Activated naive CD8-positive, alpha-beta T cell treated with anti-CD3 and anti-CD28 coated beads for 36 hours (primary cell): Measurements from ENCODE around the gene HSPBP1. TPM values are rescaled to one million over a fixed set of nuclear protein-coding genes. Genes with fewer than 3 reads are reported as not detected.
A peak's percentile ranks its signal among the peaks of the same experiment; 100 is the strongest.

Experiments
- DNase-seq: peaks from one replicate; pipeline ENCODE4 v3.0.0; 2021
- H3K27ac Mint-ChIP-seq: one replicate; pipeline ENCODE4 v1.8.0; 2022; ENCODE audit warnings: mild to moderate bottlenecking, moderate library complexity, mixed read lengths
- H3K27me3 Mint-ChIP-seq: one replicate; pipeline ENCODE4 v1.8.0; 2022; ENCODE audit warnings: mild to moderate bottlenecking, mixed read lengths
- H3K36me3 Mint-ChIP-seq: one replicate; pipeline ENCODE4 v1.8.0; 2021; ENCODE audit warnings: mild to moderate bottlenecking, mixed read lengths
- H3K4me1 Mint-ChIP-seq: one replicate; pipeline ENCODE4 v1.8.0; 2021; ENCODE audit warnings: mixed read lengths
- H3K4me3 Mint-ChIP-seq: one replicate; pipeline ENCODE4 v1.8.0; 2022; ENCODE audit warnings: mild to moderate bottlenecking, moderate library complexity, mixed read lengths
- H3K9me3 Mint-ChIP-seq: one replicate; pipeline ENCODE4 v1.8.0; 2022; ENCODE audit warnings: mixed read lengths
- total RNA-seq, 2 experiments: library from RNA; stranded (reverse); gene quantifications; one replicate each; pipeline ENCODE4 v1.2.3, GENCODE V29; 2021

HSPBP1 gene
- total RNA-seq, 2 experiments from 2014 or later: 68.0 to 69.7 TPM

DNA sequence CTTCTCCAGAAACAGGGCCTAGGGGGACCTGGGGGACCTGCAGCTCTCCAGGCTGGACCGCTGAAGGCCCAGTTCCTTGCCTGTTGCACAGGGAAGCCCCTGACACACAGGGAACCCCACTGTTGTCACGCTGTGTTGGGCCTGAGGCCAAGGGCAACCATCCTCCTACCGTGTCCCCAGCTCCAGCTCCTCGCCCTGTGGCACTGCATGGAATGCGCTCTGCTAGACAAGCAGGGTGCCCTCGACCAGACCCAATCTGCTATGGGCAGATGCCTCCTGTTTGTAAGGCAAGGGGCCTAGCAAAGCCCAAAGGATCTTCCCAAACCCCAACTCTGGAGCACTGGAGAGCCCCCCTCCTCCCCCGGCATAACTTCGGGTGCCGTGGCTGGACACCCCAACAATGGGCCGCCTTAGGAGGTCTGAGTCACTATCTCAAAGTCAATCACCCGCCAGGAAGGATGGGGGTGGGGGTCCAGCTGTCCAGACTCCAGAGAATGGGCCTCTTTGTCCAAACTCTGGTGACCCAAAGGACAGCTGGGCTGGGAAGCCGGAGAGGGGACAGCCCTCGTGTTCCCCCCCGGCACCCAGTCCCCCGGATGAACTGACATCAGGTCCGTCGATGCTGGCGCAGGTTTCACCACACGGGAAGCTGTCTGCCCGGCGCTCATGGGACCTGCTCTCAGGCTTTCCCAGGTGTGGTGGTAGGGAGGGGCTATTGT is 7.6 kb upstream of the HSPBP1 start:
- H3K4me1 Mint-ChIP-seq: peaks cover 10% of the 10 kb centered on the region
- DNase-seq: no peak
- H3K27me3 Mint-ChIP-seq: peaks cover 4% of the 10 kb centered on the region
- H3K36me3 Mint-ChIP-seq: no peaks in the 10 kb centered on the region
- H3K4me3 Mint-ChIP-seq: no peak overlapping the region
- H3K9me3 Mint-ChIP-seq: no peaks in the 10 kb centered on the region
- H3K27ac Mint-ChIP-seq: no peak overlapping the region

DNA sequence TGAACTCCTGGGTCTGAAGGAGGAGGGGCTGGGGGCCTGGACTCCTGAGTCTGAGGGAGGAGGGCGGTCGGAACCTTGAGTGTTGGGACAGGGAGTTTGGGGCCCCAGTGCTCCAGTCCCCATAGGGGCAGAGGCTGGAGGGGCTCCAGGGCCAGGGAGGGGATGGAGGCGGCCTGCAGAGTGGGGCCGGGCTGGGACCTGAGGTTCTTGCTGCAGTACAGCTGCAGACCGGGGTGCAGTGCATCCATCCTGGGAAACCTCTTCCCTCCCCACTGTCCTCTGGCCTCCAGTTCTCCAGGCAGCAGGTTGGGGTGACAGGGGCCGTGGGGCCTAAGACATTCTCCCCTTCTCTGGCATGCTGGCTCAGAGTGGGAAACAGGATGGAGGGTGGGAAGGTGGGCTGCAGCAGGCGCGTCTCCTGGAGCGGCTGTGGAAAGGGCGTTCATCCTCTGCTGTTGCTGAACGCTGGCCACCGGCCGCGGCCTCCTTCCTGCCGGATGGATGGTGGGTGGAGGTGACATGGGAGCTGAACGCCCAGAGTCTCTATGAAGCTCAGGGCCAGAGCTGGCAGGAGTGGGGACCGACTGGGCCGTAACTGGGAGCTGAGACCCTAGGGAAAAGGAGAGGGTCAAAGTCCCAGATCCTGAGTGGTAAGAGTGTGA is 5.5 kb upstream of the HSPBP1 start:
- no peak for DNase-seq
- Mint-ChIP-seq H3K36me3 (no peaks in the 10 kb centered on the region), H3K4me1 (peaks cover 15% of the 10 kb centered on the region), H3K27me3 (peaks cover 4% of the 10 kb centered on the region), H3K4me3 (peak overlapping the region; percentile 10), H3K9me3 (no peaks in the 10 kb centered on the region), H3K27ac (peak overlapping the region; percentile 25)

DNA sequence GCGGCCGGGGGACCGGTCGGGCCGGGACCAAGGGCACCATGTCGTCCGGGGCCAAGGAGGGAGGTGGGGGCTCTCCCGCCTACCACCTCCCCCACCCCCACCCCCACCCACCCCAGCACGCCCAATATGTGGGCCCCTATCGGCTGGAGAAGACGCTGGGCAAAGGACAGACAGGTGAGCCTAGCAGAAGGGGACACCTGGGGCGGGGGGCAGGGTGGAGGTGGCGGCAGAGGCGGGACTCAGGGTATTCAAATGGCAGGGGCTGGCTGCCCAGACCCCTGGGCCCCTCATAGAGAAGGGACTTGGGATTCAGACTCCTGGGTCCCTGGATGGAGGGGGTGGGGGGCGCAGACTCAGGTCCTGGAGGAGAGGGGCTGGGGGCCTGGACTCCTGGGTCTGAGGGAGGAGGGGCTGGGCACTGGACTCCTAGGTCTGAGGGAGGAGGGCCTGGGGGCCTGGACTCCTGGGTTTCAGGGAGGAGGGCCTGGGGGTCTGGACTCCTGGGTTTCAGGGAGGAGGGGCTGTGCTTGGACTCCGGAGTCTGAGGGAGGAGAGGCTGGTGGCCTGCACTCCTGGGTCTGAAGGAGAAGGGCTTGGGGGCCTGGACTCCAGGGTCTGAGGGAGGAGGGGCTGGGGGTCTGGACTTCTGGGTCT is 4.6 kb upstream of the HSPBP1 start:
- peak overlapping the region; percentile 10 for H3K4me3 Mint-ChIP-seq
- no peaks in the 10 kb centered on the region for H3K9me3 Mint-ChIP-seq
- peaks cover 17% of the 10 kb centered on the region for H3K4me1 Mint-ChIP-seq
- DNase-seq: no peak
- peaks cover 4% of the 10 kb centered on the region for H3K36me3 Mint-ChIP-seq
- peaks cover 4% of the 10 kb centered on the region for H3K27me3 Mint-ChIP-seq
- H3K27ac Mint-ChIP-seq: peak overlapping the region; percentile 25

DNA sequence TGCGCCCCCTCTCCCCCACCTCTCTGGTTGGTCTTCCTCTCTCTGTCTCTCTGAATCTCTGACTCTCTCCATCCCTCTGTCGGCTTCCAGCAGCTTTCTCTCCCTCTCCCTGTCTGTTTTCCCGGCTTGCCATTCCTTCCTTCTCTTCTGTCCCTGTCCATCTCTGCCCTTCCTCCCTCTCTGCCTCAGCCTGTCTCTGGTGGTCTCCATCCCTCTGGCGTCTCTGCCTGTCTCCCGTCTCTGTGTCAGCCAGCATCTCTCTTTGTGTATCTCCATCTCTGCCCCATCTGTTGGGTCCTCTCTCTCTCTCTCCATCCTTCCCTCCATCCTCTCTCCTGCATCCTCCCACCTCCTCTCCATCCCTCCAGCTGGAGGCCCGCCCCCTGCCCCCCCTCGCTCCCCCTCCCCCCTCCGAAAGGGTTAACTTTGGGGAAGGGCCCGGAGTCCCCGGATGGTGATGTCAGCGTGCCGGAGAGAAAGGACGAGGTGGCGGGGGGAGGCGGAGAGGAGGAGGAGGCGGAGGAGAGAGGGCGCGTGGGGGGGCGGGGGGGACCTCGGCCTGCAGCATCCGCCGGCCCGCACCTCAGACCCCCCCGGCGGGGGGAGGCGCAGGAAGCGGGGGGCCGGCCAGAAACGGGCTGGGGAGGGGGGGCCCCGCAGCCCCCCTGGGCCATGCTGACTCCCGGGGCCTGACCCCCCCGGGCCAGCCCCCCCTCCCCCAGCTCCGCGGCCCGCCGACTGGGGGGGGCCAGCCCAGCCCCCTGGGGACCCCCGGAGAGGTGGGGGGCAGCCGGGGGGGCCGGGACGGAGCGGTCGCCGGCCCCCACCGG is 3.9 kb upstream of the HSPBP1 start, which contains the start of gene BRSK1:
TSS of gene BRSK1 (plus strand) at position 450 of the 830 bp plus-strand sequence. CDS start 446 bp downstream, outside the sequence.
- Mint-ChIP-seq H3K27ac (peak within 1 kb of the TSS; percentile 50), H3K4me1 (peaks cover 19% of the 10 kb centered on the region), H3K36me3 (peaks cover 4% of the 10 kb centered on the region), H3K4me3 (peak within 1 kb of the TSS; percentile 62), H3K9me3 (no peaks in the 10 kb centered on the region), H3K27me3 (peaks cover 4% of the 10 kb centered on the region)
- DNase-seq: peak; percentile 36

DNA sequence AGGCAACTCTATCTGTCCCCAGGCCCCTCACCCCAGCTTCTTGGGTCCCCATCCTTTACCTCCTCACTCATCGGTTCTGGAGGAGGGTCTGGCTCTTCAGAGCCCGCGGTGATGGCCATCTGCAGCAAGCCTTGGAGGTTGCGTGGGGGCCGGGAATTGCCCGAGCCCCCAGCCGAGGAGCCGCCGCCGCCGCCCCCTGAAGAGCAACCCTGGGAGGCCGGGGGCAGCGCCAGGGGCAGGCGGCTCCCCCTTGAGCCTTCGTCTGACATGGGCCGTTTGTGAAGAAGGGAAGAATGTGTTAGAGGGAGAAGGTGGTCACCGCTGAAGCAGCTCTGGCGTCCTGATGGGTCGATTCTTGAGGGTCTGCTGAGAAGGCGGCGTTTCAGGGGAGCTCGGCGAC is 570 bp downstream of the HSPBP1 start:
- Mint-ChIP-seq H3K4me1 (peaks cover 28% of the 10 kb centered on the region), H3K27ac (peak overlapping the region; percentile 98), H3K27me3 (peaks cover 4% of the 10 kb centered on the region), H3K4me3 (peak overlapping the region; percentile 99), H3K36me3 (peaks cover 11% of the 10 kb centered on the region), H3K9me3 (no peaks in the 10 kb centered on the region)
- DNase-seq: no peak

DNA sequence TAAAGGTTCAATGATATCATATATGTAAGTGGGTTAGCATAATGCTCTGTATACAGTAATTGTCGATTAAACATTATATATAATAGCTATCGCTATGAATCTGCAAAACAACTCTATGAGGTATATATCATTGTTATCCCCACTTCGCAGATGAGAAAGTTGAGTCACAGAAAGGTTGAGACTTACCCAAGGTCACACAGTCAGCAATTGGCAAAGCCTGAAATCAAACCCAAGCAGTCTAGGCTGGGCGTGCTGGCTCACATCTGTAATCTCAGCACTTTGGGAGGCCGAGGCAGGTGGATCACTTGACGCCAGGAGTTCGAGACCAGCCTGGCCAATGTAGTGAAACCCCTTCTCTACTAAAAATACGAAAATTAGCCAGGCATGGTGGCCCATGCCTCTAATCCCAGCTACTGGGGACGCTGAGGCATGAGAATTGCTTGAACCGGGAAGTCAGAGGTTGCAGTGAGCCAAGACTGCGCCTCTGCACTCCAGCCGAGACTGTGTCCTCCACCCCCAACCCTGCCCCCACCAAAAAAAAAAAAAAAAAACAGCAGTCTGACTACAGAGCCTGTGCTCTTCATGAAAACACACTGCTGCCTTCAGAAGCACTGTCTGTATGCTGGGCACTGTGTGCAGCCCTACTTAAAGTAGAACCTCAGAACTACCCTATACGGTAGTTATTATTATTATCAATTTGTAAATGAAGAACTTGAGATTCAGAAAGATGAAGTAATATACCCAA is 1.3 kb downstream of the HSPBP1 start:
- Mint-ChIP-seq H3K4me3 (peak overlapping the region; percentile 99), H3K36me3 (peaks cover 13% of the 10 kb centered on the region), H3K27ac (no peak overlapping the region), H3K9me3 (no peaks in the 10 kb centered on the region), H3K27me3 (peaks cover 2% of the 10 kb centered on the region), H3K4me1 (peaks cover 28% of the 10 kb centered on the region)
- DNase-seq: no peak

DNA sequence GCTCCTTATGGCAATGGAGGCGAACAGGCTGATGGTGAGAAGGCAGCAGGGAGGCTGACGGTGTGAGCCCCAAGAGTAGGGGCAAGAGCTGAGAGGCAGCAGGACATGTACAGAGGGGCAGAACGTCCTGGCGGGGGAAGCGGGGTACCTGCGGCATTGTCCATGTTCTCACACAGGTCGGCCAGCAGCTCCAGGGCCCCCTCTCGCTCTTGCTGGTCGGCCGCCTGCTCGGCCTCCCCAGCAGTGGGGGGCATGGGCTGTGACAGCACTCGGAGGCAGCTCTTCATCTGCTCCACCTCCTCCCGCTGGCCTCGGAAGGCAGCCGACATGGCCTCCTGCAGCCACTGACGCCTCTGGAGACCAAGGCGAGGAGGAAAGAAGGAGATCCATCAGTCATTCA is 2.4 kb downstream of the HSPBP1 start:
- Mint-ChIP-seq H3K9me3 (no peaks in the 10 kb centered on the region), H3K36me3 (peaks cover 18% of the 10 kb centered on the region), H3K4me3 (no peak overlapping the region), H3K27me3 (no peaks in the 10 kb centered on the region), H3K27ac (no peak overlapping the region), H3K4me1 (peaks cover 24% of the 10 kb centered on the region)
- DNase-seq: no peak

DNA sequence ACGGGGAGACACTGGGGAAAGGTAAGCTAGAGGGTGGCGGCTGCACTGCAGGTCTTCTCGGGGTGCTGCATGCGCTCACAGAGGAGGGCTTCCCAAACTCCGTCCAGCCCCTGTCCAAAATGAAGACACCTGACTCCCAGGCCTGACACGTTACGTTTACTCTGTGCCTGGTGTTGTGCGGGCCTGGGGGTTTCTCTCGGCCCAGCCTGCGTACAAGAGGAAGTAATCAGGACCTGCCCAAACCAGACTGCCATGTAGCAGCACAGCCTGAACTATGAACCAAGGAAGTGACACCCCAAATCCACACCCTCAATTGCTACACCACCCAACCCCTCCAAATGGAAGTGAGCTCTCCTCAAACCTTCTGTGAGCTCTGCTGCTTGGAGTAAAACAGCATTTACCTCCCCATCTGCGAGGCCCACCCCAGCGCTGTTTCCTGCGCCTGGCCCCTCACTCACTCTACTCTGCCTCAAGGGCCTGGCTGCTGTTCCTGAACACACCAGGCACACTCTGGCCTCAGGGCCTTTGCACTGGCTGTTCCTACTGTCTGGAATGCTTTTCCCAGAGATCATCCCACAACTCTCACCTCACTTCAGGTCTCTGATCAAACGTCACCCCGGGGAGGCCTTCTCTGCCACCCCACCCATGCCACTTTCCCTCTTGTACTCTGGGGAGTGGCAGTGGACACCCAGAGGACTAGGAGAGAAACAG is 3.0 kb downstream of the HSPBP1 start:
- H3K36me3 Mint-ChIP-seq: peaks cover 24% of the 10 kb centered on the region
- no peak overlapping the region for H3K27ac Mint-ChIP-seq
- H3K27me3 Mint-ChIP-seq: no peaks in the 10 kb centered on the region
- no peak overlapping the region for H3K4me3 Mint-ChIP-seq
- no peak for DNase-seq
- peaks cover 24% of the 10 kb centered on the region for H3K4me1 Mint-ChIP-seq
- no peaks in the 10 kb centered on the region for H3K9me3 Mint-ChIP-seq

DNA sequence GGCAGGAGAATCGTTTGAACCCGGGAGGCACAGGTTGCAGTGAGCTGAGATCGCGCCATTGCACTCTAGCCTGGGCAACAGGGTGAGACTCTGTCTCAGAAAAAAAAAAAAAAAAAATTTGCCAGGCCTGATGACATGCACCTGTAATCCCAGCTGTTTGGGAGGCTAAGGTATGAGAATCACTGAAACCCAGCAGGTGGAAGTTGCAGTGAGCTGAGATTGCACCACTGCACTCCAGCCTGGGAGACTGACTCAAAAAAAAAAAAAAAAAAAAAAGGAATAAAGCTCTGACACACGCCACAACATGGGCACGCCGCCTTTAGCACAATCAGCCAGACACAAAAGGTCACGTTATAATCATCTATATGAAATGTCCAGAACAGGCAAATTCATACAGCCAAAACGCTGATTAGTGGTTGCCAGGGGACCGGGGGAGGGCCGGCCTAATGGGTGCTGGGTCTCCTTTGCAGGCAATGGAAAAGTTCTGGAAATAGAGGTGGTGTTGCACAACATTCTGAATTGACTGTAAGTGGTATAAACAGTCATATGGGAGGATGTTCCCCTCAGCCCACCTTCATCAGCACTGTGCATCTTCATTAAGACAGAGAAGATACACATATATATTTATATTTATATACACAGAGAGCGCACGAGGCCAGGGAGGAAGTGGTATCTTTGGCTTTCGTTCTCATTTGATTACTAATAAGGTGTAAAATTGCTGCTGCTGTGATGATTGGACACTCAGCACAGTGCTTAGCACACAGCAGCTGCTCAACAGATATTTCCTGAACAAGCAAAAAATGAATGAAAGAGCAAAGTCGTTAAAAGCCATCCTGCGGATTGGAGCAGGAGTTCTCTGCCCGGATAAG is 3.8 kb downstream of the HSPBP1 start:
- no peak for DNase-seq
- H3K27ac Mint-ChIP-seq: no peak overlapping the region

DNA sequence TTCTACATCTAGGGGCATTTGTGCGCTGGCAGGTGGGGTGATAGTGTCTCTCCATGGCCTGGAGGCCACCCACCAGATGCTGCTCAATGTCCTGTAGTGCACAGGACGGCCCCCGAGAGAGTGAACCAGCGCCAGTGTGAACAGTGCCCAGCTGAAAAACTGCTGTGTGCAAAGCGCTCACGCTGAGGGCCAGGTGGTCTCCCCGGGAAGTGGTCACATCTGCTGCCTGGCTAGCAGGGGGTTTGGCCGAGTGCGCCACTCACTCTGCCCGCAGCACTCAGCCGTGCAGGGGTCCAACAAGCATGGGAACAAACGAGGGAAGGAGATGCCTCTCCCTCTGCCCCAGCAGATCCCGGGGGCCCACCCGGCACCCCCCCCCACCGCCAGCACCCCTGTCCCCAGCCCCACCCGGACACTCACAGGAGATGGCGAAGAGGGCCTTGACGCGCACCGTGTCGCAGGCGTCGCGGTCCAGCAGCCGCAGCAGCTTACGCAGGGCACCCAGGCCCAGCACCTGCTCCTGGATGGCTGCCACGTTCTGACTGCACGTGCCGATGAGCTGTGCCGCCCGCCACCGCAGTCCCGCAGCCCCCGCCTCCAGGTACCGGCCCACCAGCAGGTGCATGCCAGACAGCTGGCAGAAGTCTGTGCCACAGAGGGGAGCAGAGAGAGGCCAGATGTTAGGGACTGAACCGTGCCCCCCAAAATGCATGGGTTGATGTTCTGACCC is 5.8 kb downstream of the HSPBP1 start:
- H3K36me3 Mint-ChIP-seq: peaks cover 22% of the 10 kb centered on the region
- no peak overlapping the region for H3K4me3 Mint-ChIP-seq
- H3K9me3 Mint-ChIP-seq: no peaks in the 10 kb centered on the region
- no peaks in the 10 kb centered on the region for H3K27me3 Mint-ChIP-seq
- peaks cover 12% of the 10 kb centered on the region for H3K4me1 Mint-ChIP-seq
- DNase-seq: no peak
- no peak overlapping the region for H3K27ac Mint-ChIP-seq

More for the DNA sequence above, 3.8 kb downstream of the HSPBP1 start:
- Mint-ChIP-seq H3K4me1 (peaks cover 22% of the 10 kb centered on the region), H3K27me3 (no peaks in the 10 kb centered on the region), H3K4me3 (no peak overlapping the region), H3K36me3 (peaks cover 24% of the 10 kb centered on the region), H3K9me3 (no peaks in the 10 kb centered on the region)

DNA sequence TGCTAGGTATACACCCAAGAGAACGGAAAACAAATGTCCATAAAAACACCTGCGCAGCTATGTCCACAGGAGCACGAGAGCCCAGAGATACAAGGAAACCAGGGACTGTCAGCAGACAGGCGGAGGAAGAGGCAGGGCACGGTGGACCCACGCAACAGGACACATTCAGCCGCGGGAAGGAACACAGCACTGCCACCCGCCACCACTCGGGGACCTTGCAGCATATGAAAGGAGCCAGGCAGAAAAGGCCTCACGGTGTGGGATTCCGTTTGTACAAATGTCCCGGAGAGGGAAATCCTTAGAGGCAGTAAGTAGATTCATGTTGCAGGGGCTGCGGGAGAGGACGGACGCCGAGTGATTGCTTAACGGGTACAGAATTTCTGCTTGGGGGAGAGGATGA is 7.8 kb downstream of the HSPBP1 start:
- no peak for DNase-seq
- no peaks in the 10 kb centered on the region for H3K27me3 Mint-ChIP-seq
- H3K4me1 Mint-ChIP-seq: peaks cover 5% of the 10 kb centered on the region
- peaks cover 23% of the 10 kb centered on the region for H3K36me3 Mint-ChIP-seq
- no peak overlapping the region for H3K27ac Mint-ChIP-seq
- no peak overlapping the region for H3K4me3 Mint-ChIP-seq
- no peaks in the 10 kb centered on the region for H3K9me3 Mint-ChIP-seq

DNA sequence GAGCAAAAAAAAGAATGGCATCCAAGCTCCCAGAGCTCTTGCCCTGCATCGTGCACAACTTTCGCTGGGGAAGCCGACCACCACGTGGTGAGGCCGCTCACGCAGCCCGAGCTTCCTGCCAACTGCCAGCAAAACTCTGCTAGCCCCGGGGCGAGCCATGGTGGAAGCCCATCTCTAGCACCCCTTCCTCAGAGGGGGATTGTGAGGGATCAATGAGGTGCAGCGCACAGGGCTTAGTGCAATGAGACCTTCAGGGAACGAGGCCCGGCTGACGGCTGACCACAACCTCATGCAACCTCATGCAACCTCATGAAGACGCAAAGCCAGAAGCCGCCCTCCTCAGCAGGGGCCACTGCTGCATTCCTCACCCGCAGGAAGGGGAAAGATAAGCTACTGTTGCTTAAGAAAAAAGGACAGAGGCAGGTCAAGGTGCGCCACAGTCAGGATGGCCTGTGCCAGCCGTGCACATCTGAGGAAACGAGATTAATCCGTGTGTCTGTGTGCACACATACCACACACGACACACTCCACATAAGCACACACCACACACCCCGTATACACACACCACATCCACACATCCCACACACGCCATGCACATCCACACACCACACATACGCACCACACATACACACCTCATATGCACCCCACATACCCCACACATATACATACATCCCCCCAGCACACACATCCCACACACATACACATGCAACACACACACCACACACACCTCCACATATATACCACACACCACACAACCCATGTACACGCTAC is 9.6 kb downstream of the HSPBP1 start:
- no peak for DNase-seq
- peaks cover 4% of the 10 kb centered on the region for H3K9me3 Mint-ChIP-seq
- H3K4me3 Mint-ChIP-seq: no peak overlapping the region
- peaks cover 25% of the 10 kb centered on the region for H3K36me3 Mint-ChIP-seq
- H3K27me3 Mint-ChIP-seq: no peaks in the 10 kb centered on the region
- no peak overlapping the region for H3K27ac Mint-ChIP-seq
- H3K4me1 Mint-ChIP-seq: peaks cover 1% of the 10 kb centered on the region
